Smooth muscle cell (in vitro differentiated cells): ENCODE data around the gene TSPAN4. TPM values are rescaled to one million over a fixed set of nuclear protein-coding genes. Genes with fewer than 3 reads are reported as not detected.

Source experiments
- DNase-seq: peaks from one replicate; lab custom pipeline; 2025; ENCODE audit not compliant: unreplicated experiment; lab: John Stamatoyannopoulos, UW
- H2AFZ ChIP-seq: fragments of 200-600 bp; sonication (generic); 2 replicates; pipeline ENCODE4 v1.6.0; 2016; ENCODE audit warnings: antibody characterized with exemption, low read depth, mild to moderate bottlenecking
- H3F3A ChIP-seq: fragments of 200-600 bp; sonication (generic); 2 replicates; pipeline ENCODE4 v1.6.0; 2017; ENCODE audit warnings: antibody characterized with exemption, low read depth
- H3K27ac ChIP-seq: fragments of 200-600 bp; sonication (generic); 2 replicates; pipeline ENCODE4 v1.5.1; 2016; ENCODE audit warnings: low read depth, mild to moderate bottlenecking
- H3K27me3 ChIP-seq: fragments of 200-600 bp; sonication (generic); 2 replicates; pipeline ENCODE4 v1.6.1; 2016; ENCODE audit warnings: low read depth, mild to moderate bottlenecking
- H3K36me3 ChIP-seq: fragments of 200-600 bp; sonication (generic); 2 replicates; pipeline ENCODE4 v1.5.1; 2016; ENCODE audit warnings: low read depth
- H3K4me1 ChIP-seq: fragments of 200-600 bp; sonication (generic); 2 replicates; pipeline ENCODE4 v1.5.1; 2016; ENCODE audit warnings: low read depth
- H3K4me2 ChIP-seq: fragments of 200-600 bp; sonication (generic); 2 replicates; pipeline ENCODE4 v1.6.0; 2016; ENCODE audit warnings: mild to moderate bottlenecking
- H3K4me3 ChIP-seq: fragments of 200-600 bp; sonication (generic); 2 replicates; pipeline ENCODE4 v1.5.1; 2016; ENCODE audit warnings: mild to moderate bottlenecking
- H3K79me2 ChIP-seq: fragments of 200-600 bp; sonication (generic); 2 replicates; pipeline ENCODE4 v1.6.0; 2016; ENCODE audit warnings: low read depth, mild to moderate bottlenecking
- H3K9ac ChIP-seq: fragments of 200-600 bp; sonication (generic); 2 replicates; pipeline ENCODE4 v1.6.0; 2016; ENCODE audit warnings: low read depth
- H3K9me3 ChIP-seq: fragments of 200-600 bp; sonication (generic); replicated peaks from 2 replicates; pipeline ENCODE4 v1.5.1; 2016; ENCODE audit warnings: low read depth
- H4K20me1 ChIP-seq: fragments of 200-600 bp; sonication (generic); 2 replicates; pipeline ENCODE4 v1.6.0; 2016; ENCODE audit warnings: low read depth
- CTCF ChIP-seq: fragments of 200-600 bp; sonication (generic); IDR thresholded peaks from 2 replicates; pipeline ENCODE4 v1.5.1; 2017; ENCODE audit warnings: borderline replicate concordance, mild to moderate bottlenecking, antibody characterized with exemption; ENCODE audit not compliant: insufficient read depth, poor library complexity, severe bottlenecking
- WGBS: methylation state at CpG from one replicate; pipeline ENCODE4 v1.1.7; 2016; ENCODE audit warnings: low lambda C conversion rate; 5-methylcytosine and 5-hydroxymethylcytosine counted together
- polyA plus RNA-seq: library from polyadenylated mRNA; unstranded; fragments of >200 nt; fragmentation: Nextera tagmentation; extraction: Ambion mirVana; gene quantifications from 2 replicates; pipeline ENCODE4 v1.2.1, GENCODE V29; 2016
- total RNA-seq: library from RNA; depleted of rRNA; stranded (reverse); fragments of >200 nt; gene quantifications from 2 replicates; pipeline ENCODE4 v1.2.3, GENCODE V29; 2014

Gene TSPAN4
- total and polyA plus RNA-seq, 2 experiments from 2014 or later: 68.2 to 179 TPM

- Histone ChIP-seq H3K9ac (no peak overlapping the region), H3K4me2 (peak overlapping the region; percentile 93)
These were observed 66.8 kb downstream of the TSPAN4 start for GRCh38 chr11:909406-909805.

GRCh38 chr11:910044-910588 lies 67.5 kb downstream of the TSPAN4 start:
- TF ChIP-seq CTCF: no peak
- H3K4me3 ChIP-seq: peak overlapping the region; percentile 91
- H3K36me3 ChIP-seq: no peaks in the 10 kb centered on the region
- WGBS: 10% methylated on average over 16 of the region's 38 CpGs
- no peak for DNase-seq
- peak overlapping the region; percentile 93 for H3K4me2 ChIP-seq
- peak overlapping the region; percentile 44 for H3K9ac ChIP-seq
- peaks cover under 1% of the 10 kb centered on the region for H4K20me1 ChIP-seq
- H3K27ac ChIP-seq: no peak overlapping the region
- H3F3A ChIP-seq: no peaks in the 10 kb centered on the region
- no peaks in the 10 kb centered on the region for H3K27me3 ChIP-seq
- no peaks in the 10 kb centered on the region for H3K9me3 ChIP-seq
- H3K4me1 ChIP-seq: peaks cover 6% of the 10 kb centered on the region
- peak overlapping the region; percentile 82 for H2AFZ ChIP-seq
- peaks cover 28% of the 10 kb centered on the region for H3K79me2 ChIP-seq

More at GRCh38 chr11:909406-909805, 66.8 kb downstream of the TSPAN4 start:
- Histone ChIP-seq H3K27me3 (no peaks in the 10 kb centered on the region), H3K79me2 (peaks cover 28% of the 10 kb centered on the region), H3K4me1 (peaks cover 6% of the 10 kb centered on the region), H2AFZ (no peak overlapping the region), H3F3A (no peaks in the 10 kb centered on the region), H3K36me3 (no peaks in the 10 kb centered on the region), H3K9me3 (no peaks in the 10 kb centered on the region), H3K4me3 (peak overlapping the region; percentile 91), H3K27ac (no peak overlapping the region), H4K20me1 (peaks cover 3% of the 10 kb centered on the region)
- WGBS: 94% methylated on average over 11 of the region's 11 CpGs
- DNase-seq: no peak
- no peak for TF ChIP-seq CTCF

- H3K4me1 ChIP-seq: peaks cover 6% of the 10 kb centered on the region
- no peaks in the 10 kb centered on the region for H4K20me1 ChIP-seq
- H3F3A ChIP-seq: no peaks in the 10 kb centered on the region
- H3K9me3 ChIP-seq: no peaks in the 10 kb centered on the region
- peak within 1 kb of the TSS; percentile 91 for H3K4me3 ChIP-seq
- no peak for TF ChIP-seq CTCF
- peak within 1 kb of the TSS; percentile 46 for H3K9ac ChIP-seq
- no peaks in the 10 kb centered on the region for H3K27me3 ChIP-seq
- peak within 1 kb of the TSS; percentile 94 for H2AFZ ChIP-seq
- peaks cover 26% of the 10 kb centered on the region for H3K79me2 ChIP-seq
- peak; percentile 63 for DNase-seq
- WGBS: under 1% methylated on average over 29 of the region's 59 CpGs
- no peaks in the 10 kb centered on the region for H3K36me3 ChIP-seq
- peak within 1 kb of the TSS; percentile 93 for H3K4me2 ChIP-seq
- H3K27ac ChIP-seq: no peak within 1 kb of the TSS
These were observed 68.0 kb downstream of the TSPAN4 start, which contains the start of gene CHID1 for GRCh38 chr11:910589-911030. Gene CHID1 (minus strand): TSS chr11:910810. CDS start chr11:904816, 5,994 bp downstream.
